HuH-7.5 (cell line): ENCODE results near the gene C17orf78.
"Not testable (repeated sequence)": the region's sequence is repeated elsewhere in the genome, so short reads cannot be mapped to it uniquely, and the experiment has no call there.

Experiments
- DNase-seq: peaks from one replicate; pipeline ENCODE4 v3.0.0; 2011; ENCODE audit warnings: low spot score

The C17orf78 gene

DNA sequence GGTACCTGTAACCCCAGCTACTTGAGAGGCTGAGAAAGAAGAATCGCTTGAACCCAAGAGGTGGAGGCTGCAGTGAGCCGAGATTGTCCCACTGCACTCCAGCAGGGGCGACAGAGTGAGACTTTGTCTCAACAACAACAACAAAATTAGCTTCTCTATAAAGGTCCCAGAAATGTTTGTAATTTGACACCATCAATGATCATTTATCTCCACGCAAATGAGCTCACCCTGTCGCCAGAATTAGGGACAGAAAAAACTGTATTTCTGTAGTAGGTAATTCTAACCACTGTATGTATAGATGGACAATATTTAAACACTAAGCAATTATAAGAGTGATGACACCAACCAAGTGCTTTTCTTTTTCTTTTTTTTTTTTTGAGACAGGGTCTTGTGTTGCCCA is 10.7 kb downstream of the C17orf78 start:
- no peak for DNase-seq

DNA sequence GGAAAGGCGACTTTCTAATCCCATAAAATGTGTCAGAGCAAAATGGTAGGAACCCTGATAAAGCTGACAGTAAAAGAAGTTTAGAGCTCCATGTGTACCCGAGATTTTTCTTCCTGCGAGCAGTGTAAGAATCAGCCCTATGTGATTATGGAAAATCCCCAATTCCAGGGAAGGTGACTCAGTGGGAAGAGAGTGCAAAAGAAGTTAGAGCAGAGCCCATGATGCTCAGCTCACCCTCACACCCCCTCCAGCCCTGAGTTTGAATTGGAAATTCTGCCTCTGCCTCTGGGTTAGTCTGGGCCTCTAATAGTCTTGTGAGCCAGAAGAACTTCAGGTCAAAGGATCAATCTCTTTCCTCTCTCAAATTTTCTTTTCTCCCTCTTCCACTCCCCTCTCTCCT is 12.5 kb downstream of the C17orf78 start:
- no peak for DNase-seq

DNA sequence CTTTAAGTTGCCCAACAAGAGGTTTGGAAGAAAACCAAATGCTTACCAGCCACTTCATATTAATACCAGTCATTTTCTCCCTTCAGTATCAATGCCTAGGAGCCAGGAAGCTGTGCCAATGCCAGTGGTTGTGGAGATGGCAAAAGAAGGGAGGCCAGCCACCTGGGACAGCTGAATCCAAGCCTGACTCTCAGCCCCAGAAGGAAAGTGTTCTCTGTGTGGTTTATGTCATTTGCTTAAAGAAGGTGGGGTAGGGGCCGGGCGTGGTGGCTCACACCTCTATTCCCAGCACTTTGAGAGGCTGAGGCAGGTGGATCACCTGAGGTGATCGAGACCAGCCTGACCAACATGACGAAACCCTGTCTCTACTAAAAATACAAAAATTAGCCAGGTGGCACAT is 13.4 kb downstream of the C17orf78 start:
- DNase-seq: no peak

DNA sequence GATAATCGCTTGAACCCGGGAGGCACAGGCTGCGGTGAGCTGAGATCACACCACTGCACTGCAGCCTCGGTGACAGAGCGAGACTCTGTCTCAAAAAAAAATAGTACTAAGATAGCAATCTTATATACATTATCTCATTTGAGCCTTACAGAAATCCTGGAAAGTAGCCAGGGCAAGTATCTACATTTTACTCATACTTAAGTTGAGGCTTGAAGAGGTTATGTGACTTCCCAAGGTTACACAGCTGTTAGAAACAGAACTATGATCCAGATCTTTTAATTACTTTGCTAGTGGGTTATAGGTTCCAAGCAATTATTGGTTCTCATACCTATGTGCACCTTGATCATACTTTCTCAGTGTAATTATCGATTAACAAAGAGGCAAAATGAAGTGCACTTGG is 15.4 kb downstream of the C17orf78 start:
- no peak for DNase-seq

DNA sequence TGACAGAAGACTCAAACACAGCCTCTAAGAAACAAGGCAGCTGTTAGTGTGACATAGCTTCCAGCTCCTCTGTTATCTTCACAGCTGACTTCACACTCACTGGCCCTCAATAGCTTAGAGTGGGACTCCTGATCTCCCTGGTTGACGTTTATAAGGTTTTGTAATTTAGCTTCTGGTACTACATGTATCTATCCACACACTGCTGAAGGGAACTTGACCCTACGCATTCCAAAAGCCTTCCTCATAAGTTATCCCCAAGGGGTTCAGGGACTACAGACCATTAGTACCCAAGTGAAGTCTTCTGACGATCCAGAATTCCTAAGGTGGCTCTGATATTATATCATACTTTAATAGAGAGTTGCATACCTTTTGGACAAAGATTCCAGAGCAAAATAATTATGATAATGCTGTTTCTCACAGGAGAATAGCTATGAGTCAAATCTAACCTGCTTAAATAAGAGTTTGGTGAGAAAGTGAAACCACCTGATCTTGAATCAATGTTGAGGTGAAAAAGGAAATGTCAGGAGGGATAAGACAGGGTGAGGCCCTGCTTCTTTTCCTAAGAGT is 16.3 kb downstream of the C17orf78 start:
- DNase-seq: no peak

DNA sequence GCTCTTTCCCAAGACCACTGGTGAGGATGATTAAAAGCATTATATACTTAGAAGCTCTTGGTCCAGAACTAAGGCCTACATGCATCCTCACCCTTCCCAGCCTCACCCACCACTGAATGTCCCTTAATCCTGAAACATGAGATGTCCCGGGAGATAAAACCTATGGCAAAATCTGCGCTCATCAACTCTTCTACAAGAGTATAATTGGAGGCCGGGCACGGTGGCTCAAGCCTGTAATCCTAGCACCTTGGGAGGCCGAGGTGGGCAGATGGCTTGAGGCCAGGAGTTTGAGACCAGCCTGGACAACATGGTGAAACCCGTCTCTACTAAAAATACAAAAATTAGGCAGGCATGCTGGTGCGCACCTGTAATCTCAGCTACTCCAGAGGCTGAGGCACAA is 17.6 kb downstream of the C17orf78 start:
- no peak for DNase-seq

DNA sequence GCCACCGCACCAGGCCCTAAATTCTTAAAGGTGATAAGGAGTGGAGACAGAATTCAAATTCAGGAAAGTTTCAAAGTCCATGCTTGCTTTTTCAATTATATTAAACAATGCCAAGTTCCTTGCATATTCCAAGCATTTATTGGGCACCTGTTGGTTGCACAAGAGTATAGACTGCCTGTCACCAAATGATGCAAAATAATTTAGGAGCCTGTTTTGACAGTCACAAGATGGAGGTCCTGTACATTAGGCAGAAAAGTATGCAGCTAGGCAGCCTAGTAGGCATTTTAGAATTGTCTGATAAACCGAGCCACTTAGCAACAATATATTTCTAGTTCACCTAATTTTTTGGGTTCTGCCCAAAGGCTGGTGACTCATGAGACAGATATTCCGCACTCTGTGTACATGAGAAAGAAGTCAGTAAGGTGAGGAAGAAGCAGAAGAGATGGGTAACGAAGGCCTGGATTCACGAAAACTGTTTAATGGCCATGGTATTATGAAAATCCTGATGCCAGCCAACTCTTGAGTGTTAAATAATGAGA is 23.5 kb downstream of the C17orf78 start:
- DNase-seq: no peak

DNA sequence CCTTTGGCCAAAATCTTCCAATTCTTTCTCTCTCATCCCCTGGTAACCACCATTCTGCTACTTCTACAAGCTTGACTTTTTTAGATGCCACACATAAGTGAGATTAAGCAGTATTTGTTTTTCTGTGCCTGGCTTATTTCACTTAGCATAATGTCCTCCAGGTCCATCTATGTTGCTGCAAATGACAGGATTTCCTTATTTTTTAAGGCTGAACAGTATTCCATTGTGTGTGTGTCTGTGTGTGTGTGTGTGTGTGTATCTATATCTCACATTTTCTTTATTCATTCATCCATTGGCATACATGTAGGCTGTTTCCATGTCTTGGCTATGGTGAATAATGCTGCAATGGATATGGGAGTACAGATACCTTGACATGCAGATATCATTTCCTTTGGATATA is 24.7 kb downstream of the C17orf78 start:
- DNase-seq: no peak

DNA sequence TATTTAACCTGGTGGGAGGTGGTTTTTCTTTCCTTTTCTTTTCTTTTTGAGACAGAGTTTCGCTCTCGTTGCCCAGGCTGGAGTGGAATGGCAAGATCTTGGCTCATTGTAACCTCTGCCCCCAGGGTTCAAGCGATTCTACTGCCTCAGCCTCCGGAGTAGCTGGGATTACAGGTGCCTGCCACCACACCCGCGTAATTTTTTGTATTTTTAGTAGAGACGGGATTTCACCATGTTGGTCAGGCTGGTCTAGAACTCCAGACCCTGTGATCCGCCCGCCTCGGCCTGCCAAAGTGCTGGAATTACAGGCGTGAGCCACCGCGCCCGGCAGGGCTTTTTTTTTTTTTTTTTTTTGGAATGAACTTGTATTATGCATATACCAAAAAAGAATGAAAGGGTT is 29.7 kb downstream of the C17orf78 start:
- not testable (repeated sequence) for DNase-seq

DNA sequence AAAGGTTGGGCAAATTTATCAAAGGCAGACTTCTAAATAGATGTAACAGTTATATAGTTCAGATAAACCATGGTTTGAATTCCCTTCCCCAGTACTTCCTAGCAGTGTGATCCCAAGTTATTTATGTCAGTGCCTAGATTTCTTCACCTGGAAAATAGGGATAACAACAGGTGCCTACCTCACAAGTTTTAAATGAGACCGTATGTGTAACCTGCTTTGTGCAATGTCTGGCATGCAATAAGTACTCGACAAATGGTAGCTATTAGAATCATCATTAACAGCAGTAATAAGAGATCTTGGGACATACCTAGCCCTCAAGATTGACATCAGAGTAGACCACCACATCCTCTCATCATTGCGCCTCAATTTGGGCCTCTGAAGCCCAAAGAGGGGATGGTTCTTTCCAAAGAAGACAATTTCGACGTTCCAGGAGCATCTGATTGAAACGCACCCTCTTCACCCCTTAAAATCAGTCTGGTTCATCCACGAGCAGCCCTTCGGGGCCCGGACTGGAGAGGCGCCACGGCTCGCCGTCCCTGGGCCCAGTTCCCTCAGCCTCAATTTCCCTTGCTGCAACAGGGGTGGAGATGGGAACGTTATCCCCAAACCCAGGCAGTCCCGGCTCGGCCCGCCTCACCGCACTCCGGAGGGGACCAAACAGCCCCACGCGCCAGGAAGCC is 30.3 kb downstream of the C17orf78 start:
- peak; percentile 16 for DNase-seq

DNA sequence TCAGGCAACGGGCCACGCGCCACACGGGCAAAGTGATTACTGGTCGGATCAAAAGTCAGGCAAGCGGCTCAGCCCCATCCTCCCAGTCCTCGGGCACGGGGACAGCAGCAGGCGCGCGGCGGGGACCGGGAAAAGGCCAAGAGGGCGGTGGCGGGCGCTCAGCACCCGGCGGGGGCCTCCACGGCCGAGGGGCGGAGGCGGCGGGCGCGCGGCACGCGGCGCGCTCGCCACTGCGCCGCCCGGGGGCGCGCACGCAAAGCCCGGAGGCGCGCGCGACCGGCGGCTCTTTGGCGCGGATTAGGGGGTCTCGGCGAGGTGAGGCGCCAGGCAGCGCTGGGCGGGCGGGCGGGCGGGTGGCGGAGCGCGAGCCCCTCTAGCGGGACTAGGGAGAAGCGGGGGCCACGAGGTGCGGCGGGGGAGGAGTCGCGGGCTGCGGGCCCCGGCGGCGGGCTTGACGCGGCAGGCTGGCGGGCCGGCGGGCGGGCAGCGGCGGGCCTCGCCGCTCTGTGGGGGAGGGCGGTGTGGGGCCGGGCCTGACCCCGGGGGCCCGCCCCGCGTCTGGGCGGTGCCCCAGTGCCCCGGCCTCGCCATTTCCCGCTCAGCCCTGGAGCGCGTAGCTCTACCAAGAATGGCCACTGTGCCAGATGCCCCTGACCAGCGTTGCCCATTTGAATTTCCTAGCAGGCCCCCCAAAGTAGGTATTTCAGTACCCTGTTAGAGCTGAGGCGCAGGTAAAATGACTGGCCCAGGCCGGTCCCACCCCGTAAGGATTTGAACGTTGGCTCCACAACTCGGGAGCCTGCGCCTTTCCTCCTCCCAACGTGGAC is 31.1 kb downstream of the C17orf78 start, which contains the start of the genes ACACA and TADA2A:
TSS of gene ACACA (minus strand) at position 202 of the 827 bp plus-strand sequence. CDS start 537 bp downstream, outside the sequence.
TSS of gene TADA2A (plus strand) at position 252 of the 827 bp plus-strand sequence. CDS start 4,480 bp downstream, outside the sequence.
- peak; percentile 75 for DNase-seq

DNA sequence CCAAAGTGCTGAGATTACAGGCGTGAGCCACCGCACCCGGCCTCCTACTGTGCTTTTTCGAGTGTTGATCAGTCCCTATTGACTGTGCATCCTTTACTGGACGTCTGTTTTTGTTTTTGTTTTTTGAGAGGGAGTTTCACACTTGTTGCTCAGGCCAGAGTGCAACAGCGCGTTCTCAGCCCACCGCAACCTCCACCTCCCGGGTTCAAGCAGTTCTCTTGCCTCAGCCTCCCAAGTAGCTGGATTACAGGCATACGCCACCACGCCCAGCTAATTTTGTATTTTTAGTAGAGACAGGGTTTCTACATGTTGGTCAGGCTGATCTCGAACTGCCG is 32.3 kb downstream of the C17orf78 start:
- DNase-seq: not testable (repeated sequence)

DNA sequence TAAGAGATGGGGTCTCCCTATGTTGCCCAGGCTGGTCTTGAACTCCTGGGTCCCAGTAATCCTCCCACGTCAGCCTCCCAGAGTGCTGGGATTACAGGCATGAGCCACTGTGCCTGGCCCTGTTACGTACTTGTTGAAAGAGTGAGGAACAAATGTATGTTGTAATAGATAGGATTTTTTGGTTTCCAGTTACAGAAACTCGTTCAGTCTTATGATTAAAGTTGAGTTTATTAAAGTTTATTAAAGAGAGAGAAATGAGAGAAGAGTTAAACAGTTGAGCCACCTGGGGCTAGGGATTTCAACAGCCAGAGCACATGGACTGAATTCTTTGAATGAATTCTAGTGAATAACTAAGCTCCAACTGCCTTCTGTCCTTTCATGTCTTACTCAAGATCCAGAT is 34.6 kb downstream of the C17orf78 start:
- DNase-seq: no peak

DNA sequence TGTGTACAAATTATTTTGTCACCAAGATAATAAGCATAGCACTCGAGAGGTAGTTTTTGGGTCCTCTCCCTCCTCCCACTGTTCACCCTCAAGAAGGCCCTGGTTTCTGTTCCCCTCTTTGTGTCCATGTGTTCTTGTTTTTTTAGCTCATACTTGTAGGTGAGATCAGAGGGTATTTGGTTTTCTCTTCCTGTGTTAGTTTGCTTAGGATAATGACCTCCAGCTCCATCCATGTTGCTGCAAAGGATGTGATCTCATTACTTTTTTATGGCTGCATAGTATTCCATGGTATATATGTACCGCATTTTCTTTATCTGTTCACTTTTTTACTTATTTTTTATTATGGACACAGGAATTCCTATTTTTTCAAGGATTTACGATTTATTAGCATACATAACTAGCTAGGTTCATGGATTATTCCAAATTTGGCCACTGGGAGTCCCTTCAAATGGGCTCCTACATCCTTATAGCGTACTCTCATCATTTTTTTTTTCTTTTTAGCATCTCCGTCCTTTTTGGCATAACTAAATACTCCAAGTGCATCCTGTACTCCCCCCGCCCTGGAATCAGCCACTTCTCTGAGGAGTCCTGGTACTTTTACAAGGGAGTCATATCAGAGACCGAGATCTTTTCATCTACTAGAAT is 38.2 kb downstream of the C17orf78 start:
- no peak for DNase-seq

DNA sequence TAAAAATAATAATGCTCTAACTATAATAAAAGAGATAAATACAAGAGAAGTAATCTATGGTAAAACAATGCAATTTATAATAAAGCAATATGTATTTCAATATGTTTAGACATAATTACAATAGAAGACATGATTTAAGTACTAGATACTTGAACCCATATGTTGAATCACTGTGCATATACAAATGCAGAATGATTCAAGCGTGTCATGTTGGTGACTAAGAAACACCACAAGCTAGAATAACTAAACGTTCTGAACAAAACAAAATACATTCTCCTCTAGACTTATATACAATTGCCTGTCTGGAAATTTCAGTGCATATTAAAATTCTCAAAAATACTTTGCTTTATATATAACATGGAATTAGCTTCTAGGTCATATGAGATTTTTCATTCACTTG is 42.1 kb downstream of the C17orf78 start:
- no peak for DNase-seq

DNA sequence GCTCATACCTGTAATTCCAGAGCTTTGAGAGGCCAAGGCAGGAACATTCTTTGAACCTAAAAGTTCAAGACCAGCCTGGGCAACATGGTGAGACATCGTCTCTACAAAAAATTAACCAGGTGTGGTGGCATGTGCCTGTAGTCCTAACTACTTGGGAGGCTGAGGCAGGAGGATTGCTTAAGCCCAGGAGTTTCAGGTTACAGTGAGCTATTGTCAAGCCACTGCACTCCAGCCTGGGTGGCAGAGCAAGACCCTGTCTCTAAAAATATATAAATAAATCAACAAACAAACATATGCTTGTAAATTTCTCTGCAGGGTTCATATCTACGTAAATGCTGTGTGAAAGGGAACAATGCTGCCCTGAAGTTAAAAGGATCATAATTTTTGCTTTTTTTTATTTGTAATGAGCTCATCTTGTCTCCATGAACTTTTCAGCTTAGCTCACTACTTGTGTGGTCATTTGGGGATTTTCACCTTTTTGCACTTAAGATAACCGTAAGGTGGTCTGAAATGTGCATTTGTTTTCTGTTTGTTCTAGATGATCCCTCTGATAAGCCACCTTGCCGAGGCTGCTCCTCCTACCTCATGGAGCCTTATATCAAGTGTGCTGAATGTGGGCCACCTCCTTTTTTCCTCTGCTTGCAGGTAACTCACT is 47.3 kb downstream of the C17orf78 start:
- no peak for DNase-seq

DNA sequence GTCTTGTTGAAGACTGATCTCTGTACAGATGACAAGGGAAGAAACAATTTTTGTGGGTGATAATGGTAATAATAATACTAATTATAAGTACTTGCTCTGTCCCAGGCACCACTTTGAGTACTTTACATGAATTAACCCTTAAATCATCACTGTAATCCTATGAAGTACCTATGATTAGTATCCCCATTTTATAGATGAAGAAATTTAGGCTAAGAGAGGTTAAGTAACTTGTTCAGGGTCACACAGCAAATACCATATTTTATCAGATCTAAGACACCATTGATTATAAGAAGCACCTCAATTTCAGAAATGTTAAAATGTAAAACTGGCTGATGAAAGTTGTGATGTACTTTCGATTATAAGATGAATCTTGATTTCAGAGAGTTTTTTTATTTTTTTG is 49.5 kb downstream of the C17orf78 start:
- no peak for DNase-seq

DNA sequence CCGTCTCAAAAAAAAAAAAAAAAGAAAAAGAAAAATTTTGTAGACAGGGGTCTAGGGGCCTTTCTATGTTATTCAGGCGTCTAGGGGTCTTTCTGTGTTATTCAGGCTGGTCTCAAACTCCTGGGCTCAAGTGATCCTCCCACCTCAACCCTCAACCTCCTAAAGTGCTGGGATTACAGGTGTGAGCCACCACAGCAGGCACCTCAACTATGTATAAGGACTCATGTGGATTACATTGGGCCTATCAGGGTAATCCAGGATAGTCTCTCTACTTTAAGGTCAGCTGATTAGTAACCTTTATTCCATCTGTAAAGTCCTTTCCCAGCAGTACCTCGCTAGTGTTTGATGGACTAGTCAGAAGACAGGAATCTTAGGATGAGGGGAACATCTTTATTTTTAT is 53.3 kb downstream of the C17orf78 start:
- DNase-seq: no peak

DNA sequence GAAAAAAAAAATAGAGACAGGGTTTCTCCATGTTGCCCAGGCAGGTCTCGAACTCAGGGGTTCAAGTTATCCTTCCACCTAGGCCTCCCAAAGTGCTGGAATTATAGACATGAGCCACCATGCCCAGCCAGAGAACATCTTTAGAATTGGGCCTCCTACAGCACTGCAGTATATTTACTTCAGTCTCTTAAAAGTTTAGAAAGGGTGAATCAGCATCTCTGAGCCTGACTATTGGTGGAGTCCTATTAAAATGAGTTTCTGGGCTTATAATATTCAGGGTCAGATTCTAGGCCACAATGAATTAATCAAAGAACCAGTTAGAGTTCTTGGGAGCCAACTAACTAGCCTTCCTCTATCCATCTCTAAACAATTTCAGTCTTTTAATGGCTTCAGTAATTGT is 53.7 kb downstream of the C17orf78 start:
- no peak for DNase-seq

DNA sequence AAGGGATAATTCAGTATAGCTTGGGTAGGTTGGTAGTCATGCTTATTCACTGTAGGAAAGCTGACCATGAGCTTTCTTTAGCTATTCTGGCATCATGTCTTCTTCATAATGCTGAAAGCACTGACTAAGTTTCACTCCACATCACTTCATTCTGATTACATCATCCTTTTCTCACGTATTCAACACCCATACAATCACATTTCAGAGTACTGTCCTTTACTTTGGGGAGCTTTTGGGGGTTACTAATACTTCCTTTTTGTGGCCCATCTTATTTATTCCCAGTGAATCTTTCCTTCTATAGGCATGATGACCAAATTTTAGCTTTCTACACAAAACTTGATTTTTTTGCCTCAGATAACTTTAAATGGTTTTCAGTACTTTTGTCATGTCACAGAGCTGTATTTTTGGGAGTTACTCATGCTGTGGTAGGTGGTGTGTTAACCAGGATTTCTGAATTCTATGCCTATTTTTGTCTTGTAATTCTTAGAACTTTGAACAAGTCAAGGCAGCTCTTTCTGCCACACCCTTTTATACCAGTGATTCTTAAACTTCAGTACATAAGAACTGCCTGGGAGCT is 54.4 kb downstream of the C17orf78 start:
- no peak for DNase-seq

DNA sequence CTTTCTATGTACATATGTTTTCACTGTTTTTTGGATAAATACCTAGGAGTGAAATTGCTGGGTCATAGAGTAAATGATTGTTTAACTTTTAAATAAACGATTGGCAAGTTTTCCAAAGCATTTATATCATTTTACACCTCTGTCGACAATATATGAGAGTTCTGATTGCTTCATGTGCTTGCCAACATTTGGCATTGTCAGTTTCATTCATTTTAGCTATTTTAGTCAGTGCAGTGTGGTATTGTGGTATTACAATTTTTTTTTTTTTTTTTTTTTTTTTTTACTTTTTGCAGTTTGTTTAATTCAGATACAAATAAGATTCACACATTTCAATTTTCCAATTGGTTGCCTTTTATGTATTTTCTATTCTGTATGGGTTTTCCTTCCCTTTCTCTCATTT is 56.9 kb downstream of the C17orf78 start:
- no peak for DNase-seq

DNA sequence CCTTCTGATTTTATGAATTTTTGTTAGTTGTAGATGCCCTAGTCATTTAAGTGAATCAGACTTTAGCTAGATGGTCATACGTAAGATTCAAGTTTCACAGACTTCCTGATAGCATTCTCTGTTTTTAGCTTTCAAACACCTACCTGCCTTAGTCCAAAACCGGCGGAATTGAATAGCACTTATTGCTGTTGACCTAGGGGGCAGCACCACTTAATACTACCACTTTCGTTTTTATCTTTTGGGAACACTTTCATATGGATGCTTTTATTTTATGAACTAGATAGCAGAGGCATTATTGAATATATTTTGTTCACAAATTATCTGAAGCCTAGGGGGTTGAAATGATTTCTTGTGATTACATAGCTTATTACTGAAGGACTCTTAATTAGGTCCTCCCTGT is 62.4 kb downstream of the C17orf78 start:
- no peak for DNase-seq
